IPS-NIHi7 (cell line): Measurements from ENCODE around the gene SORCS2.

Experiments used
- DNase-seq: peaks from one replicate; pipeline ENCODE4 v3.0.0; 2012; ENCODE audit warnings: mixed read lengths; ENCODE audit errors: extremely low spot score

The SORCS2 gene

GRCh38 chr4:7726665-7727413, 534.5 kb downstream of the SORCS2 start:
- DNase-seq: no peak

DNA sequence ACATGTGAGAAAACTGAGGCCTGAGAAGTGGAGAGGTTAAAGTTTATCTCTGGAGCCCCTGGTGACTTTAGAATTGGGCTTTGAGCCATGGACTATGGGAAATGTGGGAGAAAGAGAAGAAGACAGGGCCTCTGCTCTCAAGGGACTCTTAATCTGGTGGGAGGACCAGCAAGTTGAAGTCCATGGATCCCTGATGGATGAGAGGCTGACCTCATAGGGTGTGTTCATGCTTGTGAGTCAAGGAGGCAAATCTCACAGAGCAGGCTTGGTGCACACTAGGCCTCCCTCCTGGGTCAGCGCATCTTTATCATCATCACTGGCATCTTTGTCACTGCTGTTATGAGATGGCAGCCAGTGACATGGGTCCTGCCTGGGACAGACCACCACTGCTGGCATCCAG, 535.4 kb downstream of the SORCS2 start:
- DNase-seq: no peak

GRCh38 chr4:7731437-7731836, 539.1 kb downstream of the SORCS2 start:
- DNase-seq: no peak

- no peak for DNase-seq
These were observed 539.9 kb downstream of the SORCS2 start for GRCh38 chr4:7732263-7732662.

DNA sequence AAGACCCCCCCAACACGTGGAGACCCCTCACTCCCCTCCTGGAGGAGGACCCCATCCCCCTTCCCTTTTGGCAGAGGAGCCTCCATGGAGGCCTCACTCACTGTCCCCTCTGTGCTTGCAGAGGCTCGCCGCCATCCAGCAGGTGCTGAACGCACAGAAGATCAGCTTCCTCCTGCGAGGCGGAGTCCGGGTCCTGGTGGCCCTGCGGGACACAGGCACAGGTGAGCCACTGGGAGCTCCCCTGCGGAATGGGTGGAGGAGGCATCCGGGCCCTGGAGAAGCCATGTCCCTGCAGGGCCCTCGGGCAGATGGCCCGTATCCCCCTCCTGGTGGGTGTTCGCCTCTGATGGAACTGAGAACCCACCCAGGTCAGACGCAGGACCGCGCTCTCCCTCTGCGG, 540.9 kb downstream of the SORCS2 start:
- no peak for DNase-seq

DNA sequence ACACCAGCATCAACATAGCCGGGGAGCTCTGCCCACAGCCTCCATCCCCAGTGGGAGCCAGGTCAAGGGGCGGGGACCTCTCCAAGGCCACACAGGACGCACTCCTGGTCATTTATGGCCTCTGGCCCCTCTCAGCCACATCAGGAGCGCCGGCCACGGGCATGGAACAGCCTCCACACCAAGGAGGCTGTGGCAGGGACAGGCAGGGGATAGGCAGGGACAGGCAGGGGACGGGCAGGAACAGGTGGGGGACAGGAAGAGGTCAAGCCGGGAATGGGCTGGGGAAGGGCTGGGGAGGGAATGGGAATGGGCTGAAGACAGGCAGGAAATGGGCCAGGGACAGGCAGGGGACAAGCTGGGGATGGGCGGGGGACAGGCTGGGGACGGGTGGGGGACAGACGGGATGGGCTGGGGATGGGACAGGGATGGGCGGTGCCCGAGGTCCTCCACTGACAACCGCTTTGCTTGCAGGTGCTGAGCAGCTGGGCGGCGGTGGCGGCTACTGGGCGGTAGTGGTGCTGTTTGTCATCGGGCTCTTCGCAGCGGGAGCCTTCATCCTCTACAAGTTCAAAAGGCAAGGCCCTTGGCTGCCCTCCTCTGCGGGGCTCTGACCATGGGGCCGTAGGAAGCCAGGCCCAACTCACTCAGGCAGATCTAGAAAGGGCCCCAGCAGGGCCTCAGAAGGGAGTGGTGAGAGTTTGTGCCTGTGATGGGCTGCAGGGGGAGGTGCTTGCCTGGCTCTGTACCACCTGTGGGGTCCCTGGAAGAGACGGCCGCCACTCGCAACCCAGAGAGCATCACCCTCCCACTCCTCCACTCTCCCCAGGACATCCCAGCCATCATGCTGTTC, 541.7 kb downstream of the SORCS2 start:
- DNase-seq: no peak

- no peak for DNase-seq
These were observed 542.4 kb downstream of the SORCS2 start for GRCh38 chr4:7734651-7735260.

DNA sequence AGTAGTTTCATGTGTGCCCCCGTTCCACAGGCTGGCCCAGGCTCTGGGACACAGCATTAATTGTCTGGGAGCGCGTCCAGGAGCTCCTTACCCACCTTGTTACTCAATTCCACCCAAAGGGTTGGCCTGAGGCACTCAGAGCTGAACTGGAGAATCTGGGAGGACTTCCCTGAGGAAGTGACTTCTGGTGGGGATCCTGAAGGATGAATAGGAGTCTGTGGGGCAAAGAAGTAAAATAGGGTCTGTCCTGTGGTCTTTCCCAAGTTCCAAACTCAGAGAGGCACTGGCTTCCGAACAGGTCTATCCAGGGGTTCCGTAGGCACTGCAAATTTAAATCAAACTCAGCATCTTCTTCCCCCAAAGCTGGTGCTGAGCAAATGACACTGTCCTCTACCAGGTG, 543.1 kb downstream of the SORCS2 start:
- no peak for DNase-seq

- DNase-seq: no peak
These were observed 543.6 kb downstream of the SORCS2 start for GRCh38 chr4:7735961-7736360.

DNA sequence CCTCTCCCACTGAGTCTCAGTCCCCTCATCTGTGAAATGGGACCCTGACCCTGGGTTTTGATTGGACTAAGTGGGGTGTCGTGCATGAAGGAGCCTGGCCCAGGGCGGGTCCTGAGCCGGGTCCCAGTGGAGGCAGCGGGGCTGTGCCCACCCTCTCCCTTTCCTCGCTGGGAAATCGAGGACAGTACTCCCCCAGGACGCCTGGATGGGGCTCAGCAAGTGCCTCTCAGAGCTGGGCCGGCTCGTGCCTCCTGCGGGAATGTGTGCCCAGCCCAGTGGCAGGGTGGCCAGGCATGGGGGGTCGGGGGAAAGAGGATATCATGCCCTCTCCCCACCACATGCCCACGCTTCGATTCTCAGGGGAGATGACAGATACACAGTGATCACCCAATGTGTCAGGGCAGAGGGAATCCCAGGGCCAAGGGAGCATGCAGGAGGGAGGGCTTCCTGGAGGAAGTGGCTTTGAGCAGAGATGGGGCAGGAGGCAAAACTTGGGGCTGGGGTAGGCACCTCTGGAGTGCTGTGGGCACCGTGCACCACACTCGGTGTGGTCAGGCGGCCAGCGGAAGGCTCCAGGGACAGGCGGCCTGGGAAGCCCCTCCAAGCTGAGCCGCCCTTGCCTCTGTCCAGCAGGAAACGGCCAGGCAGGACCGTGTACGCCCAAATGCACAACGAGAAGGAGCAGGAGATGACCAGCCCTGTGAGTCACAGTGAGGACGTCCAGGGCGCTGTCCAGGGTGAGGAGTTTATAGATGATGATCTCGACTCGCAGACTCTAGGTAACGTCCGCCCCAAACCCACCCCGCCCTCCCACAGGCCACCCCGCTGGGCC, 544.3 kb downstream of the SORCS2 start:
- no peak for DNase-seq

DNA sequence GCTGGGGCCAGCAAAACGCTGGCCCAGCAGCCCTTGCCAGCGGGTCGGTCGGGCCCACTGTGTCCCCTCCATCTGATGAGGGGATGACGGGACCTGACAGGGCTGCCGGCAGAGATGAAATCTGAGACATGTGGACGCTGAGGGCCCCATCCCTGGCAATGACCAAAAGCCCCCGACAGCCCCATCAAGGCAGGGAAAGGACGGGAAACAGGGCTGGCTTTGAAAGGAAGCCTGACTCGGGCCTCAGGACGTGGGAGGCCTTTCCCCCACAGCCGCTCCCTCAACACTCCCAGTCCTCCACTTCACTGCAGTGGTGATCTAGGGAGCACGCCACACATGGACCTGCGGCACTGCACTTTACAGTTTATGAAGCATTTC, 544.9 kb downstream of the SORCS2 start:
- DNase-seq: no peak

DNA sequence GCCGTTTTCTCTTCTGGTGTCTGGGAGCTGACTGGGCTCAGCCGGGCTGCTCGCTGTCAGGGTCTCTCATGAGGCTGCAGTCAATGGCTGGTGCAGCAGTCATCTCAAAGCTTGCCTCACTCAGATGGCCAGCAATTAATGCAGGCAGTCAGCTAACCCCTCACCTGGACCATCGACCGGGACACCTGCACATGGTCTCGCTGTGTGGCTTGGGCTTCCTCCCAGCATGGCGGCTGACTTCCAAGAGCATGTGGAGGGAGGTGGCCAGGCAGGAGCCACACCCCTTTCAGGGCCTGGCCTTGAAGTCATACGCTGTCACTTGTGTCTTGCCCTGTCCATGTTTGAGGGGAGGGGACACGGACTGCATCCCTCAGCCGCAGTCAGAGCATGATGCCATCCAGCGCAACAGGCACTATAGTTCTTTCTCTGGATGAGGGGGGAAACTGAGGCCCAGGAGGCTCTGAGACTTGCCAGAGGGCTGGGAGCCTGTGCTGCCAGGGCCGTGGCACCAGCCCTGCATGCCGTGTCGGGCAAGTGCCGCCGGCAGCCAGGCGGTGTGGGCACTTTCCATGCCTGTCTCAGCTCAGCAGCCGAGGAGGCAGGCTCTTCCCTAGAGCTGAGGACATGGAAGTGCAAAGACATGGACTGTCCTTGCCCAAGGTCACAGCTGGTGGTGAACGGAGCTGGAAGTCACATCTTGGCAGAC, 545.6 kb downstream of the SORCS2 start:
- no peak for DNase-seq

GRCh38 chr4:7738458-7739076, 546.2 kb downstream of the SORCS2 start:
- no peak for DNase-seq

DNA sequence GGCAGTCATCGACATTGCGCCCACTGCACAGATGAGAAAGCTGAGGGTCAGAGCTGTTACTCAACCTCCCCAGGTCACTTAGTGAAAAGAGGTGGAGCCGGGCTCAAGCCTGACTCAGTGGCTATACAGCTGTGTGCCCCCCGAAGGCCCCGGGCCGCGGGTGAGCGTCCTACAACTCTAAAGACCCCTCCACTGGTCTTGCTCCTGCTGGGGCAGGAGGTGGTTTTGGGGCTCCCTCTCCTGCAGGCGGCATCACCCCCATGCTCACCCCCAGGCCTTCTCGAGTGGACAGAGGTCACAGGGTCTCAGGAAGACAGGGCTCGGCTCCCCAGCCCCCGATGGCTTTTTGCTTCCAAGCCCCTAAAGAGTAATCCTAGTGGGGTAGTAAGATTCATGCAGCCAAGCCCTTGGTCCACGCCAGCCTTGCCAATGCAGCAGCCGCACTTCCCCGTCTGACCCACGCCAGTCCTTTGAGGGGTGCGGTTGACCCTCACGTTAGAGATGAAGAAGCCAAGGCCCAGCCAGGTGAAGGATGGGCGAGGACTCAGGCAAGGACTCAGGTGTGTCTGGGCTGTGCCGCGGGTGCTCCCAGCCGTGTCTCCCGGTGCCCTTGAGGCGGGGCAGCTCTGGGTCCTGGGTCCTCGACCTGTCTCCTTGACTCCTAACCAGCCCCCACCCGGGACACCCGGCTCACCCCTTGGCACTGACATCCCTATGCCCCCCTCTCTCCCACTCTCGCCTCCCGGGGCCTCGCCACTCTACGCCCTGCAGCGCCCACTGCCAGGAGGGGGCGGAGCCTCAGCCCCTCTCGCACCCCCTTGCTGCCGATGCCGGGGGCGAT, 547.0 kb downstream of the SORCS2 start:
- no peak for DNase-seq

DNA sequence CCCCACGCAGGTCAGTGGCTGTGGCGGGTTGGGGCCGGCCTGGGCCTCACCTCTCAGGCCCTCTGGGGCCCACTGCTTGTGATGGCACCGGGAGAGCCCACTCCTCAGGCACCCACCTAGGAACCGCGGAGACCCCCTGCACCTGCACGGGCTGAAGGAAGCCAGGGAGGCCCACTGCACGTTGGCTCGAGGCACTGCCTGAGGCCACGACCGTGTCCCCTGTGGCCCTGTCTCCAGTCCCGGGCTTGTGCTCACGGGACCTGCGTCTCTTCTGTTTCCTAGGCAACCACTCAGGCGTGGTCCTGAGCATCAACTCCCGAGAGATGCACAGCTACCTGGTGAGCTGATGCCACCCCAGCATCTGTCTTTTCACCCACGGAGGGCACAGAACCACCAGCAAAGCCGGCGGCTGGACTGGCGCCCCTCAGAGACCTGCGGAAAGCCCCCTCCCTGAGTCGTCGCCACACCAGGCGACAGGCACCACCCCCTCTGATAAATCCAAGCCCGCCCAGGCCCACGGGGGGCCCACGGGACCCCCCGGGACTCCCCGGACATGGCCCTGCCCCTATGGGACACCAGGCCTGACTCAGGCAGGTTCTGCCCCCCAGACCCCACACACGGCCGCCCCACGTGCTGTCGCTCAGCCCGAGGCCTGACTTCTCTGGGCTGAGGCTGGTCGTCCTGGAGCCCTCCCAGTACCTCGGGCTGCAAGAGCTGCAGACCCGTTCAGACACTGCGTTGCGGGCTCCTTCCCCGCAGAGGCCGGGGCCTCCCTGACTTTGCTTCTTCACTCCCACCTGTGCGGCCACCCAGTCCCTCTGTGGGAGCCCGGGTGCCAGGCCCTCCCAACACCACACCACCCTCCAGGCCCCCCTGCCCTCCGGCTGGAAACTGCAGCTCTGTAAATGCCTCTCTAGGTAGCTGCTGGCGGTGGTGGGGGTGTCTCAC, 547.9 kb downstream of the SORCS2 start:
- DNase-seq: no peak

DNA sequence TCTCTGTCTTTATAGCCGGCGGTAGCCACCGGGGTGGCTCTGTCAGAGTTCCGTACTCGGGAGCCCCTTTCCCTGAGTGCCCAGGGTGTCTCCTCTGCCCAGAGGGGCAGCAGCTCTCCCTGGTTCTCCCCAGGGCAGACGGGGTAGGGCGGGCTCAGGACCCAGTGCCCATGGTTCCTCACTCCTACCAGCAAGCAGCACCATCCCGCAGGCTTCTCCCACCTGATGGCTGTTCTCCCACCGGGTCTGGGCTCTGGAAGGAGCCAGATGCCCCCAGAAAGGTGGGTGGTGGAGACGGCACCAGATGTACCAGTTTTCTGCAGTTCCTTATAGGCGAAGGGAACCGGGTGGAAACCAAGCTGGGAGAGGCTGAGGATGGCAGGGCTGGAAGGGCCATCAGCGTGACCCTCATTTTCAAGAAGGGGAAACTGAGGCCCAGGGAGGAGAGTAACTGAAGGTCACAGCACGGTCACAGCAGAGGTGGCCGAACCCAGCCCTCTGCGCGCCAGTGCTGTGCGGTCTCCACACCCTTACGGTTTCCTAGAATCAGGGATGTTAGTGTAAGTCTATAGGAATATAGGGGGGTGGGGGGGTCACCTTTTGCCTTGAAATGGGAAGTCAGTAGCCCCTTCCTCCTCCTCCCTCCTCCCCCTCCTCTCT, 548.7 kb downstream of the SORCS2 start:
- no peak for DNase-seq

GRCh38 chr4:7741946-7742806, 549.8 kb downstream of the SORCS2 start:
- no peak for DNase-seq
